ENCODE results near the gene SLC12A3.
"Not testable (repeated sequence)": the region's sequence is repeated elsewhere in the genome, so short reads cannot be mapped to it uniquely, and the experiment has no call there.

The SLC12A3 gene

DNA sequence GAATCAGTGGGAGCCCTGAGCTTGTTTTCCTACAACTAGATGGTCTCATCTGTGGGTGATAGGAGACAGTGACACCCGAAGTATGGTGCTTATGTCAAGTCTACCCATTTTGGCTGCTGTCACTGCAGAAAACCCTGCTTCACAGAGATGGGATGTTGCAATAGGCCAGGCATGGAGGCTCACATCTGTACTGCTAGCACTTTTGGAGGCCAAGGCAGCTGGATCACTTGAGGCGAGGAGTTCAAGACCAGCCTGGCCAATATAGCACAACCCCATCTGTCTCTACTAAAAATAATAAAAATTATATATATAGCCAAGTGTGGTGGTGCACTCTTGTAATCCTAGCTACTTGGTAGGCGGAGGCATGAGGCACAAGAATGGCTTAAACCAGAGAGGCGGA is 64.6 kb downstream of the SLC12A3 start:
- no peak for DNase-seq

DNA sequence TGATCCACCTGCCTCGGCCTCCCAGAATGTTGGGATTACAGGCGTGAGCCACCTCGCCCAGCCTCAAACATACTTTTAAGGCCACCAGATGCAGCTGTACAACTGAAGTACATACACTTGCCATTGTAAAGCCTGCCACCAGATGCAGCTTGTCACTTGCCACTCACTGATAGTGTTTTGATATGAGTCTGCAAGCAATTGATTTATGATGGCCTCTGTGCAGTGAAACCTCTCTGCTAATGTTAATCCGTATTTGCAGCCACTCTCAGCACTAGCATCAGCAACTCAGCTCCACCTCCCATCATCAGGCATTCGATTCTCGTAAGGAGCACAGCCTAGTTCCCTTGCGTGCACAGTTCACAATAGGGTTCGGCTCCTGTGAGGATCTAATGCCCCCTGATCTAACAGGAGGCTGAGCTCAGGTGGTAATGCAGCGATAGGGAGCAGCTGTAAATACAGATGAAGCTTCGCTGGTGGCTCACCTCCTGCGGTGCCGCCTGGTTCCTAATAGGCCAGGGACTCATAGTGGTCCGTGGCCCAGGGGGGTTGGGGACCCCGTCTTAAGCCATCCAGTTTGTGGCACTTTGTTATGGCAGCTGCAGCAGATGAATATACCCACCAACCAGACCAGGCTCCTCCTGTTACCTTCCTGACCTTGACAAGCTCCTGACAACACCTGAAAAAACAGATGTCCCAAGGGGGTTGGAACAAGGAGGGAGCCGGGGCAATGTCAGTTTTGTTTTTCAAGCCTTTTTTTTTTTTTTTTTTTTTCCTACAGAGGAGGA is 65.7 kb downstream of the SLC12A3 start:
- no peak for DNase-seq

DNA sequence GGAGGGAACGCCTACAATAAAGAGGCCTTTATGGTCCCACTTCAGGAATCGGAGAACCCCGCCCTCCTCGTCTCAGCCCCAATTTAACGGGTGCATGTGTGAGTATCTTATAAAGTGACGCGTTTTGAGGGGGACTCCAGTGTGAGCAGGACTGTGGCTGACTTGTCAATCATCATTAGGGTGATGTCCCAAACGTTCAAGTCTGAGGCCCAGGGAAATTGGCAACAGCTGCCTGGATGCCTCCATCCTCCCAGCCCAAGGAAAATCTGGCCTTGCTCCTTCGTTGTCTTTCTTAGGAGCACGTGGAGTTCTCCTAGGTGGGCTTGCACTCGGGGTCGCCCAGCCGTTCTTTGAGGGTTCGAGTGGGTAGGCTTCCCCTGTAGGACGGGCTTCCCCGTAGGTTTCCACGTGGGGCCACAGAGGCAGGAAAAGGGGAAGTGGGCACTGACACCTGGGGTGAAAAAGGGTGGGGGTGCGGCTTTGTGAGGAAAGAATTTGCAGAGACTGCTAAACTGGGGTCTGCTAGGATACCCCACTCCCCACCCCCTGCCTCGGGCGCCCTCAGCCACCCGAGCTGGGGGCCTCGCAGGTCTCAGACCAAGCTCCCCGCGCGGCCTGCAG is 66.4 kb downstream of the SLC12A3 start:
- no peak for DNase-seq

DNA sequence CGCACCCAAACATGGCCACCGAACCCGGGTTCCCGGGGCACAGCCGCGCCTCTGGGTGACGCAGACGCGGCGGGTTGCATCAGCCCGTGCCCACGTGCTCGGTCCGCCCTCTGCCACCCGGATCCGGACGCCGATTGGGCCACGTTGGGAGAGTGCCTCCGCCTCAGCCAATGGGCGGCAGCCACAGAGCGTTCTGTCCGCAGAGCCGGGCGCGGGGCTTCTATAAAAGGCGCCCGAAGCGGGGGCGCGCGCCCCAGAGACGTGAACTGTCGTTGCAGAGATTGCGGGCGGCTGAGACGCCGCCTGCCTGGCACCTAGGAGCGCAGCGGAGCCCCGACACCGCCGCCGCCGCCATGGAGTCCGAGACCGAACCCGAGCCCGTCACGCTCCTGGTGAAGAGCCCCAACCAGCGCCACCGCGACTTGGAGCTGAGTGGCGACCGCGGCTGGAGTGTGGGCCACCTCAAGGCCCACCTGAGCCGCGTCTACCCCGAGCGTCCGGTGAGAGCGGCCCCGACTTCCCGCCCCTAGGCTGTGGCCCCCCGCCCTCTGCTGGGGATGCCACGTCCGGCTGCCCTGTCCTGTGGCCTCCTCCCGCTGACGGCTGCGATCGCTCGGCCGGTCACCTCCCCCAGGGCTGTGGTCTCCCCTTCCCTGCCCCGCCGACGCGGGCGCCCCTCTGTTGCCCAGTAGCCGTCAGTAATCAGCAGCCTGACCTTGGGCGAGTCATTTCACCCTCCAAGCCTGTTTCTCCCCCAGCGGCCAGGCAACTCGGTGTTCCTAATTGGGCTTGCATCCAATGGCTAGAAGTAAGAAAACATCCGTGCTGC is 67.1 kb downstream of the SLC12A3 start, which contains the start of gene HERPUD1:
HERPUD1 (plus strand) TSS at position 251 of the 829 bp plus-strand sequence; CDS start at position 354, 103 bp downstream.
- DNase-seq: peak; percentile 90

DNA sequence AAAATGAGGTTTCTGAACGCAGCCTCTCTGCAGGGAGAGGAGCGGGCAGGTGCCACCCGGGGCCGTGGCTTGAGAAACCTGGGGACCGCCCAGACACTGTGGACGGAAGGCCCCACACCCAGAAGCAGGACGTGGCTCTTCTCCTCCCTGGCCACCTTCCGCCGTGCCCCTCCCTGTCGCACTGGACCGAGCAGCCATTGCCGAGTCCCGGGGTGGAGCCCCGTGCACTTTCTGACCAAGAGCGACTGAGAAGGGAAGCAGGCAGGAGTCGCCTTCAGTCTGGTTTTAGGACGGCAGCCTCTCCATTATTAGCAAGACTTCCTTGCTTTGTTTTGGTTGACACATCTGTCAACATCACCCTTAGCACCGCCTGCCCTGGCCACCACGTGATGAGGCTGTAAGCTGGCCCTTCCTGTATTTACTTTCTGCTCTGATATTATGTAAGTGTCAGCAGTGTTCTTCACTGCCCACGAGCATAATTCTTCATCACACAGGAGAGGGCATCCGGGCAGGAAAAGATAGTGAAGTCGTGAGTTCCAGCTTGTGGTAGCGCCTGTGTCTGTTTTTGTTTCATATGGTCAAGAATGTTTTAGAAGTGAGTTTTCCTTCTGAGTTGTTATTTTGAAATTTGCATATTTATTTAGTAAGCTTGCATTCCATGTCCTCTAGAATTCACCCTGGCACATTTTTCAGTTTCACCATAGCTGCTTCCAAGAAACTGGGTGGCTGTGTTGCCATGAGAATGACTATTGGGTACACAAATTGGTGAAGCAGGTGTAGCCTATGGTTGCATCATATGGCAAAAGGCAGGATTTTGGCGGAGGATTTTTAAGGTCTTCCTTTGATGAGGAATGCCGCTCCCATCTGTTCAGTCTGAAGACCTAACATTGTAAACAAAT is 68.0 kb downstream of the SLC12A3 start:
- DNase-seq: no peak

DNA sequence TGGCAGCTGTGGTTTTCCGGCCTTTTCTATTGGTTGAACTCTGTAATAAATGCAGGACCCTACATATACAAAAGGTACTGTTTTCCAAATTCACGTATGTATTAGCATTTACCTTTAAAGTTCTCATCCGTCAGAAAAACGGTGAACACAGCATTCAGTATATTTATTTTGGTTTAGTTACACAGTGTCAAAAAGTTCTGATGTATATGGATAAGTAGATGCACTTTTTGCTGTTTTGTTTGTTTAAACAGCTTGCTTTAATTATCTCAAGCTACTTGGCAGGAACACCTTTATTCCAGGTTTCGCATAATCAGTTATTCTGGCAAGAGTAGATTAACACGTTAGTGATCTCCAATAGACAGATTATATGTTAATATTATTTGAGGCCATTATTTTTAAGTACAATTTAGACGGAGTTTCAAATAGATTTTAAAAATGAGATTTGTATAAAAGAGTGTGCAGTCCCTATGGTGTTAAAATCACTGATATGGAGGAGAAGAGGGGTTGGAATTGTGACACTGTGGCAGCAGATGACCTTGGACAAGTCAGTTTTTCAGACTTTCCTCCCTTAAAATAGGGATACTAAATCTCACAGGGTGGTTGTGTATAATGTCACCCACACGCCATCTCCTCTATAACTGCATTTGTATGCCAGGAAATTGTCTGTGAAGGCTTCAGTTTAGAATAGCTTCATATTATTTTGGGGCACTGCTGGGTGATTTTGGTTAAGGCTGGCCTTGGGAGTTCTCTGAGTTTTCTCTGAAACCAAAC is 69.0 kb downstream of the SLC12A3 start:
- DNase-seq: no peak

DNA sequence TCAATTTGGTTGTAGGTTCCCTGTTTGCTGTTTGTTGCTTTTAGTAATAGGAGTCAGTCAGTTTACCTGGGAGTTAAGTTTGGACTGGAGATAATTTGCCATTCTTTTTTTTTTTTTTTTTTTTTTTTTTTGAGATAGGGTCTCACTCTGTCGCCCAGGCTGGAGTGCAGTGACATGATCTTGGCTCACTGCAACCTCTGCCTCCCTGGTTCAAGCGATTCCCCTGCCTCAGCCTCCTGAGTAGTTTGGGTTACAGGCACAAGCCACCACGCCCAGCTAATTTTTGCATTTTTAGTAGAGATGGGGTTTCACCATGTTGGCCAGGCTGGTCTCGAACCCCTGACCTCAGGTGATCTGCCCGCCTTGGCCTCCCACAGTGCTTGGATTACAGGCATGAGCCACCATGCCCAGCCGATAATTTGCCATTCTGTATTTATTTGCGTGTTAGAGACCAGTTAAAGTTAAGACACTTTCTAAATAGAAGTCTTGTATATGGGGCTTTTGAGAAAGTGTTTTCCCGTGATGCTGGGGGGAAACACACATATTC is 69.7 kb downstream of the SLC12A3 start:
- not testable (repeated sequence) for DNase-seq

DNA sequence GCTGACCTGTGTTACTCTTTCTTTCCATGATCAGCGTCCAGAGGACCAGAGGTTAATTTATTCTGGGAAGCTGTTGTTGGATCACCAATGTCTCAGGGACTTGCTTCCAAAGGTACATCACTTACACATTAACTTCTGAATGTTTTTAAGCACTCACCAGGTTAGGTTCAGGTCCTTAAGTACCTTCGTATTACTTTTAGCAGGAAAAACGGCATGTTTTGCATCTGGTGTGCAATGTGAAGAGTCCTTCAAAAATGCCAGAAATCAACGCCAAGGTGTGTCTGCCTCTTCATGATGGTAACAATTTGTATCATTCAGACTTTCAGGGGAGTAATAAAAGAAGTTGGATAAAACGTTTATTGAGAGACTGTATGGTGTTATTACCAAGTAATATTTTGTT is 70.2 kb downstream of the SLC12A3 start:
- DNase-seq: no peak

DNA sequence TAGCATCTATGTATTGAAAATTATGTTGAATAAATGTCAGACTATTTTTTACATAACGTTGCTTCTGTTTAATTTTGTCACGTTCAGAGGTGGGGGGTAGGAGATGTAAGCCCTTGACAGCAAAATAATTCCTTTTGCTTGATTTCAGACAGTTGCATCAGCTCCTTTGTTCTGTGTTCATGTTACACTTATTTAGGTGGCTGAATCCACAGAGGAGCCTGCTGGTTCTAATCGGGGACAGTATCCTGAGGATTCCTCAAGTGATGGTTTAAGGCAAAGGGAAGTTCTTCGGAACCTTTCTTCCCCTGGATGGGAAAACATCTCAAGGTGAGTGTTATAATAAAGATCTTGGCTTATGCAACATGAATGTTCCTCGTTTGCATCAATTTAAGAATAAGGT is 71.5 kb downstream of the SLC12A3 start:
- DNase-seq: no peak

DNA sequence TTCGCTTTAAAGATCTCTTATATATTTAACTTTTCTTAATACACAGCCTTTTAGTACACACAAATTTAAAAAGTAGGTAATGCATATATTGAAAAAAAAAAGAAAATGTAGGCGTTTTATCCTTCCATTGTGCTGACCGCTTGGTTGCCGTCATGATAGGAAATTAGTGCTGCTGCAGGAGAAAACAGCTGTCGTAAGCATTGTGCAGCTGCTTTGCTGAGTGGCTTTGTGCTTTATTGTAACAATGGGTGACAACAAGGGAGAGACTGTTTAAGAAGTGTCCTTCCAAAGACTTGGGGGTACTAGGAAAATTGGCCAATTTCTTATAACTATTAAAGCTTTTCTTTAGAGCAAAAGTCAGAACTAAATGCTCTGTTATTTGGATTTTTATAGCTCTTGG is 71.9 kb downstream of the SLC12A3 start:
- DNase-seq: no peak

DNA sequence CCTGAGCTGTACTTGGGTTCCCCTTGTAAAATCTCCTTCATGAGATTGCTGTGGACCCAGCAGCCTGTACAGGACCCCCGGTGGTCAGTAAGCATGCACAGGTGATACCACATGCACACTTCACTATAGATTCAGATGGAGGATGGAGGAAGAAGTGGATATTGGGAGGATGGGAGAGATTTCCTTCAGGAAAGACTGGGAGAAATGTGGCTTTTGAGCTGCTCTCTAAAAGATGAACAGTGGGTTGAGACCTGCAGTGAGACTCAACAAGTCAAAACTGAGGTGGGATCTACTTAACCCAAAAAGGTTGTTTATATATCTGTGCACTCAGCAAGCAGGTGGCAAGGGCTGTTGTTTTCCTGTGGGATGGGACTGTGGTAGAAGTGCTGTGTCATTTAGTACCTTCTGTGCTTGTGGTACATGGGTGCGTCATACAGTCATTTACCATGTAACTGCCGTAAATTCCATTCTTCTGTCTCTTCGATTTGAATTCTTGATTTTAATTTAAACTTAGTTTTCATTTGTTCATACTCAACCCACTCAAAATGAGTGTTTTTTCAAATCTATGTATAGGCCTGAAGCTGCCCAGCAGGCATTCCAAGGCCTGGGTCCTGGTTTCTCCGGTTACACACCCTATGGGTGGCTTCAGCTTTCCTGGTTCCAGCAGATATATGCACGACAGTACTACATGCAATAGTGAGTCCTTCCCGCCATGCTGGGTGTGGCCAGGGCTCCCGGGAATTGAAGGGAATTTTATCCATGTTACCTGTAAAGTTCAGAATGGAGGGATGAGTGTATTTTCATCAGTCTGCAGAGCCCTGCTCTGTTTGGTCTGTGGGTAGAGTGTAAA is 73.9 kb downstream of the SLC12A3 start:
- DNase-seq: no peak

DNA sequence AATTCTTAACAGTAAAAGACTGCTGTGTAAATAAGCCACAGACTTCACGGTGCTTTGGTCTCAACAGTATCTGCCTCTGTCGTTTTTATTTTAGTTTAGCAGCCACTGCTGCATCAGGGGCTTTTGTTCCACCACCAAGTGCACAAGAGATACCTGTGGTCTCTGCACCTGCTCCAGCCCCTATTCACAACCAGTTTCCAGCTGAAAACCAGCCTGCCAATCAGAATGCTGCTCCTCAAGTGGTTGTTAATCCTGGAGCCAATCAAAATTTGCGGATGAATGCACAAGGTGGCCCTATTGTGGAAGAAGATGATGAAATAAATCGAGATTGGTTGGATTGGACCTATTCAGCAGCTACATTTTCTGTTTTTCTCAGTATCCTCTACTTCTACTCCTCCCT is 74.8 kb downstream of the SLC12A3 start:
- DNase-seq: no peak

DNA sequence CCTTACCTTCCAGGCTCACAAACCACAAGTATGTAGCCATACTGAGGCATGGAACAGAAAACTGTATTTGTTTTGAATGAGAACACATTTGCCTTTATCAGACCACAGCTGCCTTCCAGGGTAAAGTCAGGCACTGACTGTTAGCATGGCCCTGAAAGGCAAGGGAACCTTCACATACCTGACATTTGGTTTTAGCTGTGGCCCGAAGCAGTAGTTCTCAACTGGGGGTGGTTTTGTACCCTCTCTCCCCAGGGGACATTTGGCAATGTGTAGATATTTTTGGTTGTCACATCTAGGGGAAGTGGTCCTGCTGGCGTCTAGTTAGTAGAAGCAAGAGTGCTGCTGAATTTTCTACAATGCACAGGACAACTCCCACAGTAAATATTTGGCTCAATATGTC is 76.1 kb downstream of the SLC12A3 start:
- no peak for DNase-seq

DNA sequence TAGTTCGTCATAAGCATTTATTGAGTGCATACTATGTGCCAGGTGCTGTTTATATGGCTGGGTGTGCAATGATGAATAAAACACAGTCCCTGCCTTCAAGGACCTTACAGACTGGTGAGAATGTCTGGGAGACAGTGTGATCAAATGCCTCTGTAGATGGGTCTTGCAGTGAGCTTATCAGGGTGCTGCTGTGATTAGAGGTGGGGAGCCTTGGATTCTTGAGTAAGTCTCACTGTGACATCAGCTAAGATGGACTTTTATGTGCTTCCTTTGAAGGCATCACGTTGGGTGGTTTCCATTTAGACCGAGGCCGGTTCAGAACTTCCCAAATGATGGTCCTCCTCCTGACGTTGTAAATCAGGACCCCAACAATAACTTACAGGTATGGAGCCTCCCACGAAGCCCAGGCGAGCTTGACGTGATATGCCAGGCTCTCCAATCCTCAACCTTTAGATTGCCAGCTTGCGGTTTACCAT is 76.9 kb downstream of the SLC12A3 start:
- no peak for DNase-seq

DNA sequence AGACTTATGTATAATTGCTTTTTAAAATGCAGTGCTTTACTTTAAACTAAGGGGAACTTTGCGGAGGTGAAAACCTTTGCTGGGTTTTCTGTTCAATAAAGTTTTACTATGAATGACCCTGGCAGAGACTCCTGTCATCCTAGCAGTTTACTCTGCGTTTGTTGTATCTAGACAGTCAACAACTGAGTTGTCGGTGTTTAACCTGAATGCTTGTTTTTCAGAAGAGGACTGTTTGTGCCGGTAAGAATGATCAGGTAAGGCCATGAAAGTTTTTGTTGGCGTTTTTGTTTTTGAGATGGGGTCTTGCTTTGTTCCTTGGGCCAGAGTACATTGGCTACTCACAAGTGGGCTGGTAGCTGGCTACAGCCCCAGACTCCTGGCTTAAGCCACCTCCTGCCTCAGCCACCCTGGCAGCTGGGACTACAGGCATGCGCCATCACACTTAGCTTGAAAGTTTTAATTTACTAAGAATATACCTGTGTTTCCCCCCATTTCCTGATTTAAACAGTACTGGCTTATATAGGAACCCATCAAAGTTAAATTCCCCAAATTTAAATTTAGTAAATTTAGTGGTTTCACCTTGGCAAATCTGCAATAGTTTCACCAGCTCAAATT is 78.9 kb downstream of the SLC12A3 start:
- DNase-seq: no peak

DNA sequence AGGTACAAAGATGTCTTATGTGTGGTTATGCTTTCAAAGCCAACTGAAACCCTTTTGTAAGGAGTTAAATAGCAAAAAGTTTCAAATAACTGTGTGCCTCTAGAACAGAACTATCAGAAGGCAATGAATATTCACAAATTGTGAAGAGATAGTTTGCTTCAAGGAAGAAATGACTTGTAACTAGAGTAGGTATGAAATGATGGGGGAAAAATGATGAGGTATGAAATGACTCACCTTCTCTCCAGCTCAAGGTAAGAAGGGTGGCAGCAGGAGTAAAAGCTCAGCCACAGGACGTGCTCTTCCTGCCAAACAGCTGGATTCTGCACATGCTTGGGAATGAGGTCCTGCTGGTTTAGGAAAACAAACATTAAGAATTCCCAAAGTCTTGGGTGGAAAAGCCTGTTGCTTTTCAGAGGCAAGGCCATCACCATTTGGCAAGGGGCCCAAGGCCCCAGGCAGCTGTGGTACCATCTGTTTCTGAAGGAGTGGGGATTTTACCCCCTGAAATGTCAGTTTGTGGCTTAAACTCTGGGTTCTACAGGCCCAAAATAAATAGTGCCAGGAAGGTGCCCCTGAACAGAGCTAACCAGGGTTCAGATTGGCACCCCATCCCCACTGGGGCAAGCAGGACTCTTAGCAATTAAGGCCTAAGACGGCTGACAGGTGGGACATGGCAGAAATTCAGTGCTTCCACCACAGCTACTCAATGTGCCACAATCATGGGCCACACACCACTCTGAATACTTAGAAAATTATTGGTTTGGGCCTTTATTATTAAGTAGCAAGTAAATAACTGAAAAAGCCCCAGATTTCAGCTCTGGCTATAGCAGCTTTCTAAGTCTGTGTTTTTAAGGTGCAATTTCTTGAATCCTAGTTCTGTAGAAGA is 80.2 kb downstream of the SLC12A3 start:
- DNase-seq: no peak

DNA sequence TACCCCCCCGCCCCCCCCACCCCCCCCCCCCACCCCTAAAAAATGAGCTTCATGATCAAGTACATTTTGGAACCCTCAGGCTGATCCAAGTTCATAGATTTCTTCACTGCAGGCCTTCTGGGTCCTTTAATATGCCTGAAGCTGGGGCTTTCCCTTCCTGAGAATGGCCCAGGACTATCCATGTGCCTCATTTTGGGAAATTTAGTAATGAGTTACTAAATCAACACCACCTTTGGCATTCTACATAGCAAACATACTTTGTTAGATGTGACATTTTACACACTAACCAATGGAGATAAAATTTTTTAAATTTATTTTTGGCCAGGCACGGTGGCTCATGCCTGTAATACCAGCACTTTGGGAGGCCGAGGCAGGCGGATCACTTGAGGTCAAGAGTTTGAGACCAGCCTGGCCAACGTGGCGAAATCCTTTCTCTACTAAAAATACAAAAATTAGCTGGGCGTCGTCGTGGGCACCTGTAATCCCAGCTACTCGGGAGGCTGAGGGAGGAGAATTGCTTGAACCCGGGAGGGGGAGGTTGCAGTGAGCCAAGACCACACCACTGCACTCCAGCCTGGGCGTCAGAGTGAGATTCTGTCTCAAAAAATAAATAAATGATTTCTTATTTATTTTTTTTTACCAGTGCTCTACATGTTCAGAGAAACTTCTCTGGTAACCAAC is 81.0 kb downstream of the SLC12A3 start:
- no peak for DNase-seq
